ENCODE data around the gene TBC1D32.
"Not testable (repeated sequence)": the region's sequence is repeated elsewhere in the genome, so short reads cannot be mapped to it uniquely, and the experiment has no call there.

TBC1D32 gene

DNA sequence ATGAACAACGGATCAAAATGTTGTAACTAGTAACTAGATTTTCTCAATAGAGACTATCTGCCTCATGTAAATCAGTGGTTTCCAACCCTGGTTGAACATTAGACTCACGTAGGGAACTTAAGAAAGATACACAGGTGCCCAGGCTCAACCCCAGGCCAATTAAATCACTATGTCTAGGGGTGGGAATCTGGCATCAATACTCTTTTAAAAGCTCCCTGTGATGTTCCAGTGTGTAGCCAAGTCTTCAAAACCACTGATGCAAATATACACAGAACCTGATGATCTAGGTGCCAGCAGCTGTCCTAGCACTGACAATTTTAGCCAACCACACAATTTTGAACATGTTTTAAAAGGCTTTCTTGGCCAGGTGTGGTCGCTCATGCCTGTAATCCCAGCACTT lies 128.7 kb downstream of the TBC1D32 start:
- DNase-seq, result no peak

DNA sequence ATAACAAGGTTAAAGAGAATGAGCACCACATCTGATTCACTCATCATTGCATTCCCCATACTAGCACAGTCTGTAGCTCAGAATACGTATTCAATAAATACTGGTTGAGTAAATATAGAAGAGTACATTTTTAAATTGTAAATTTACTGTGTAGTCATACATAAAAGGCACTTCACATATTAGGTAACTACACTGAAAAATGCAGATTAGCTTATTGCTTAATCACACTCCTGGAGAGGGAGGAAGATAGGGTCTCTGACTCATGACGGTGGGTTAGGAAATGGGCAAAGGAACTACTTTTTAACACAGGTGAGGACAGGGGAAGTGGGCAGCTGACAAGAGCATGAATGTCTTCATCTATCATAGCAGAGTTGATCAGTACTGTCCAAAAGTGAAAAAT lies 133.2 kb downstream of the TBC1D32 start:
- no peak for DNase-seq

DNA sequence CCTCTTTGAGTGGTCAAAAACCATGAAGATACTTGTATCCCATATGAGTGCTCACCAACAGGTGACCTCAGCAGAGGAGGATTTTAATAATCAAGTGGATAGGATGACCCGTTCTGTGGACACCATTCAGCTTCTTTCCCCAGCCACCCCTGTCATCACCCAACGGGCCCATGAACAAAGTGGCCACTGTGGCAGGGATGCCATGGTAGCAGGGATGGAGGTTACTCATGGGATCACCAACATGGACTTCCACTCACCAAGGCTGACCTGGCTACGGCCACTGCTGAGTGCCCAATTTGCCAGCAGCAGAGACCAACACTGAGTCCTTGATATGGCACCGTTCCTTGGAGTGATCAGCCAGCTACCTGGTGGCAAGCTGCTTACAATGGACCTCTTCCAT lies 138.2 kb downstream of the TBC1D32 start:
- DNase-seq, result not testable (repeated sequence)

GRCh38 chr6:121190122-121190521 lies 144.2 kb downstream of the TBC1D32 start:
- DNase-seq, result no peak

- DNase-seq, result no peak
These were observed 145.9 kb downstream of the TBC1D32 start for GRCh38 chr6:121188356-121188755.

DNA sequence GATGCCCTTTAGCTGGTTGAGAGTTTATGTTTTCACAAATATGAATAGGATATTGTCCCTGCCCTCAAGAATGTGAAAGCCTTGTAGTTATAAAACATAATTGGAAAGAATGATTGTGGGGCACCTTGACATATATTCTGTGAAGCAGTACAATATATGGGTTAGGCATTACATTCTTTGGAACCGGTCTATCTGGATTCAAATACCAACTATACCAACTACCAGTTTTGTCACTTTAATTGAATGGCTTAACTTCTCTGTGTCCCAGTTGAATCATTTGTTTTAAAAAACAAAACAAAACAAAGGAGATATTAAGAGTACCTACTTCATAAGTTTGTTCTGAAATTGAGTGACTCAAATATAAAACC lies 146.5 kb downstream of the TBC1D32 start:
- no peak for DNase-seq

- no peak for DNase-seq
These were observed 147.0 kb downstream of the TBC1D32 start for GRCh38 chr6:121187200-121187832.

DNA sequence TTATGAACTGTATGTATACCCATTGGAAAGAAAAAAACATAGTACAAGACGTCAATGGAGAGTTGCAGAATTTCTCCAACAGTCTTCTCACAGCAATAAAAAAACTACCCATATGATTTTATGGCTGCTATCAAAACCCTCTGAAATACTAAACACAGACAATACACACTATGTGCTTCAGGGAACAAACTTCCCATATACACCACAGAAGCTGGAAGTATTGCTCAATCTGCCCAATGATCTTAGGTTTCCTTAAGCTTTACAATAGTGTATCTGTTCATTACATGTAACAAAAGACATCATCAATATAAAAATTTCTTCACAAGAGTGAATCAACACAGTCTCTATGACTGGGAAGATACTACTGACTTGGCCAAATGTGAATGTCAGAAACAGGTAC lies 150.5 kb downstream of the TBC1D32 start:
- no peak for DNase-seq

GRCh38 chr6:121175827-121176226 lies 158.5 kb downstream of the TBC1D32 start:
- DNase-seq, result no peak

DNA sequence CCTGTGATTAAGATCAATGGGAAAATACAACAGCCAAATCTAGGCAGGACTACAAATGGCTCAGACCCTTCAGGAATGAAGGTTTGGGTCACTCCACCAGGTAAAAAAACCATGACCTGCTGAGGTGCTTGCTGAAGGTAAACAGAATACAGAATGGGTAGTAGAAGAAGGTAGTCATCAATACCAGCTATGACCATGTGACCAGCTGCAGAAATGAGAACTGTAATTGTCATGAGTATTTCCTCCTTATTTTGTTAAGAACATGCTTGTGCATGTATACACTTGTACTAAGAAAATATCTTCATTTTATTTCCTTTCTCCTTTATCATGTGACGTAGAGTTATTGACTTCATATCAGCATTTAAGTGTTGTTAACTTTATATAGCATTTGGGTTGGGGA lies 161.8 kb downstream of the TBC1D32 start:
- not testable (repeated sequence) for DNase-seq

- no peak for DNase-seq
These were observed 162.4 kb downstream of the TBC1D32 start for GRCh38 chr6:121171879-121172278.

DNA sequence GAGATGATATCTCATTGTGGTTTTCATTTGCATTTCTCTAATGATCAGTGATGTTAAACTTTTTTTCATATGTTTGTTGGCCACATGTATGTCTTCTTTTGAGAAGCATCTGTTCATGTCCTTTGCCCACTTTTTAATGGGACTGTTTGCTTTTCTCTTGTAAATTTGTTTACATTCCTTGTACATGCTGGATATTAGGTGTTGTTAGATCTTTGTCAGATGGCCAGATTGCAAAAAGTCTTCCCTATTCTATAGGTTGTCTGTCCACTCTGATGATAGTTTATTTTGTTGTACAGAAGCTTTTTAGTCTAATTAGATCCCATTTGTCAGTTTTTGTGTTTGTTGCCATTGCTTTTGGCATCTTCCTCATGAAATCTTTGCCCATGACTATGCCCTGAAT lies 172.4 kb downstream of the TBC1D32 start:
- DNase-seq, result no peak

GRCh38 chr6:121160276-121160675 lies 174.0 kb downstream of the TBC1D32 start:
- no peak for DNase-seq

GRCh38 chr6:121158891-121159290 lies 175.4 kb downstream of the TBC1D32 start:
- DNase-seq, result no peak

GRCh38 chr6:121158438-121158837 lies 175.8 kb downstream of the TBC1D32 start:
- DNase-seq, result no peak

GRCh38 chr6:121157906-121158305 lies 176.4 kb downstream of the TBC1D32 start:
- no peak for DNase-seq

- no peak for DNase-seq
These were observed 190.8 kb downstream of the TBC1D32 start for GRCh38 chr6:121143476-121143875.

GRCh38 chr6:121142093-121142492 lies 192.2 kb downstream of the TBC1D32 start:
- no peak for DNase-seq

GRCh38 chr6:121135425-121135824 lies 198.9 kb downstream of the TBC1D32 start:
- no peak for DNase-seq

DNA sequence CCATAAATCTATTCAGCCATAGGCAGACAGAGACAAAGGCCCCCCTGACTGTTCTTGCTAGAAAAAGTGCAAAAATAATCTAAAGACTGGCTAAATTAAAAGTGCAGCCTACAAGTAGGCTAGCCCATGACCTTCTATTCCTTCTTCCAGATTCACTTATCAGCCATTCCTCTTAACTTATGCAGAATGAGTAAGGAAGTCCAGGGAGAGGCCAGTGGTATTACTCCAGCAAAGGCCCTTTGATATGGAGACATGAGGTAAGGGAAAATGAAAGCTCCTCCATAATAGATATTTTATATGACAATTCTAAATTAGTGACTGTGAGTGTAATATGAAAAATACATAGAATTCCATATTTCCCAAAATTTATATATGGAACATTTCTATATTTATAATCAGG lies 199.4 kb downstream of the TBC1D32 start:
- no peak for DNase-seq

DNA sequence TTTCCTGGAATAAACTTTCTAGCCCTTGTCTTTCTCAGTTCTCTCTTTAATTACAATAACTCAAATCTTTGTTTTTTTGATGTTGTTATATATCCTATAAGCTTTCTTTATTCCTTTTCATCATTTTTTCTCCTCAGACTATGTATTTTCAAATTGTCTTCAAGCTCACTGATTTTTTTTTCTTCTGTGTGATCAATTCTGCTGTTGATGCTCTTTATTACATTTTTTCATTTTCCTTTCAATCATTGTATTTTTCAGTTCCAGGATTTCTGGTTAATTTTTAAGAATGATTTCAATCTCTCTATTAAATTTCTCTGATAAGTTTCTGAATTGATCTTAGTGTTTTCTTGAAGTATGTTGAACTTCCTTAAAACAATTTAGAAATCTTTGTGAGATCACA lies 209.7 kb downstream of the TBC1D32 start:
- DNase-seq, result no peak

GRCh38 chr6:121112356-121112755 lies 221.9 kb downstream of the TBC1D32 start:
- no peak for DNase-seq

- DNase-seq, result no peak
These were observed 223.5 kb downstream of the TBC1D32 start for GRCh38 chr6:121110733-121111132.

DNA sequence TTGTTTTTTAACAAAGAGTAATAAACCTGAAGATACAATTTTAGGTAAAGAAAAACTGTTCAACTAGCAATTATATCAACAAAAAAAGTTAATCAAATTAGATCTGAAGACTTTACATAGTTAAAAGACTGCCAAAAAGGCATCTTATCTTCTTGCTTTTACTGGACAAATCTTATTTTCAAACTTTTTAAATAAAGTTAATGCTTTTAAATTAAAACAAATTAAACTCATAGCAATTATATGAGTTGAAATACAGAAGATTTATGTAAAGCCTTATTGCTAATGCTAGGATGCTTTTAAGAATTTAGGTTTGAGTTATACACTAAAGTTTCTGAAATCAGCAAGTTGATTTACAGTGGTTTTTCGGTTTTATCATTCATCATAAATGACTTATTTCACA lies 227.3 kb downstream of the TBC1D32 start:
- DNase-seq, result no peak

GRCh38 chr6:121105461-121105860 lies 228.8 kb downstream of the TBC1D32 start:
- DNase-seq, result no peak

DNA sequence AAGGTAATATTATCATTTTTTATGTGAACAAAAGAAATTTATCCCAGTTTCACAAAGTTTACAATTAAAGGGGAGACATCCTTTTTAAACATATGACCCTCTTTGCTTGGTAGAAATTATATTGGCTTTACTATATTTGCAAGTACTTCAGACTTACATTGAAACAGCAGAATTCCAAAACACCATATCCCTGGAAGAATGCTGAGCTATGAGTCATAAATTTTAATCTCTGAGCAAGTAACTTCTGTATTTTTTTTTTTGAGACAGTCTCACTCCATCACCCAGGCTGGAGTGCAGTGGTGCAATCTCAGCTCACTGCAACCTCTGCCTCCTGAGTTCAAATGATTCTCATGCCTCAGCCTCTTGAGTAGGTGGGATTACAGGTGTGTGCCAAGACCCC lies 240.4 kb downstream of the TBC1D32 start:
- DNase-seq, result no peak

All from activated CD4-positive, alpha-beta T cell treated with anti-CD3 and anti-CD28 coated beads, Interleukin-2, amount 50 U/mL, for 1 hour (primary cell).